A673 (cell line): ENCODE measurements around the gene ARHGEF26. TPM values are rescaled to one million over a fixed set of nuclear protein-coding genes. Genes with fewer than 3 reads are reported as not detected.

ENCODE experiments used
- BruUV-seq: library from RNA; stranded (reverse); fragments of 400-500 nt; replicated peaks from 2 replicates; lab custom pipeline; 2021; lab: Mats Ljungman, UMichigan
- CTCF ChIA-PET: fragments of 300-600 bp; sonication (Branson Sonifier 250); formaldehyde crosslinking; loops from one replicate; lab custom pipeline; 2022; ENCODE audit warnings: antibody characterized with exemption; lab: Charles Lee
- POLR2A ChIA-PET: fragments of 300-600 bp; sonication (Branson Sonifier 250); formaldehyde crosslinking; loops from one replicate; lab custom pipeline; 2022; ENCODE audit warnings: antibody characterized with exemption; ENCODE audit not compliant: low non-redundant PET; lab: Charles Lee
- DNase-seq: peaks from one replicate; pipeline ENCODE4 v3.0.0-alpha.2; 2015; ENCODE audit warnings: low spot score
- H3K27ac ChIP-seq: fragments of 200-600 bp; sonication (generic); 2 replicates; pipeline ENCODE4 v1.5.1; 2016; ENCODE audit warnings: mixed run types, low read depth, mild to moderate bottlenecking, mixed read lengths, antibody characterized with exemption, low read length; ENCODE audit not compliant: poor library complexity, severe bottlenecking
- H3K27me3 ChIP-seq: fragments of 200-600 bp; sonication (generic); replicated peaks from 2 replicates; pipeline ENCODE4 v1.6.1; 2017; ENCODE audit warnings: mixed run types, low read depth, mild to moderate bottlenecking, mixed read lengths, antibody characterized with exemption, low read length; ENCODE audit not compliant: insufficient read depth, poor library complexity
- H3K36me3 ChIP-seq: fragments of 200-600 bp; sonication (generic); 2 replicates; pipeline ENCODE4 v1.6.1; 2016; ENCODE audit warnings: mixed run types, mild to moderate bottlenecking, mixed read lengths, antibody characterized with exemption, low read length; ENCODE audit not compliant: insufficient read depth, poor library complexity, severe bottlenecking
- H3K4me1 ChIP-seq: fragments of 200-600 bp; sonication (generic); 2 replicates; pipeline ENCODE4 v1.6.1; 2017; ENCODE audit warnings: mixed run types, mild to moderate bottlenecking, mixed read lengths, antibody characterized with exemption, low read length; ENCODE audit not compliant: insufficient read depth, poor library complexity, severe bottlenecking
- H3K4me3 ChIP-seq: fragments of 200-600 bp; sonication (generic); 2 replicates; pipeline ENCODE4 v1.5.1; 2016; ENCODE audit warnings: low read depth, mixed run types, mild to moderate bottlenecking, mixed read lengths, low read length; ENCODE audit not compliant: poor library complexity, severe bottlenecking
- H3K9me3 ChIP-seq: fragments of 200-600 bp; sonication (generic); 2 replicates; pipeline ENCODE4 v1.6.1; 2016; ENCODE audit warnings: mixed run types, low read depth, mild to moderate bottlenecking, mixed read lengths, antibody characterized with exemption, low read length; ENCODE audit not compliant: poor library complexity, severe bottlenecking
- EZH2 ChIP-seq: fragments of 200-600 bp; sonication (generic); IDR thresholded peaks from 2 replicates; pipeline ENCODE4 v1.6.1; 2017; ENCODE audit warnings: borderline replicate concordance, low read depth, mild to moderate bottlenecking, mixed read lengths, antibody characterized with exemption, low read length; ENCODE audit not compliant: poor library complexity, severe bottlenecking
- intact Hi-C: fragments of 100-400 bp; cut with micrococcal nuclease; formaldehyde crosslinking; loops from one replicate; pipeline ENCODE4 v1.10.0; 2022; ENCODE audit not compliant: unreplicated experiment
- total RNA-seq: library from RNA; stranded (reverse); gene quantifications from 2 replicates; pipeline ENCODE4 v1.2.3, GENCODE V29; 2021
- TF ChIP-seq, protein P1 (sequence below): fragments of 300-800, 200-600 bp; sonication (generic); conservative IDR thresholded peaks from 2 replicates; pipeline ENCODE4 v1.5.1; 2017; ENCODE audit warnings: low read depth, mild to moderate bottlenecking, antibody characterized with exemption, low read length, moderate library complexity, mixed read lengths

The ARHGEF26 gene
- total RNA-seq, 1 experiment from 2014 or later: 15.9 TPM

DNA sequence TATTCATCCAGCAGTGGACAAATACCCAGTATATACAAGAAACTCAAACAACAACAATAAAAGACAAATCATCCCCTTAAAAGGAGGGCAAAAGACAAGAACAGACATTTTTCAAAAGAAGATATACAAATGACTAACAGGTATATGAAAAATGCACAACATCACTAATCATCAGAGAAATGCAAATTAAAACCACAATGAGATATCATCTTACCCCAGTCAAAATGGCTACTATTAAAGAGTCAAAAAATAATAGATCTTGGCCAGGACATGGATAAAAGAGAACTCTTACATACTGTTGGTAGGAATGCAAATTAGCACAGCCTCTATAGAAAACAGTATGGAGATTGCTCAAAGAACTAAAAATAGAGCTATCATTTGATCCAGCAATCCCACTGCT, 186.2 kb downstream of the ARHGEF26 start:
- Histone ChIP-seq H3K9me3 (no peaks in the 10 kb centered on the region), H3K27ac (no peak overlapping the region), H3K4me3 (no peak overlapping the region), H3K36me3 (peaks cover 82% of the 10 kb centered on the region), H3K27me3 (no peaks in the 10 kb centered on the region), H3K4me1 (no peaks in the 10 kb centered on the region)
- DNase-seq: no peak
- no peak for TF ChIP-seq EZH2
- TF ChIP-seq, protein P1, sequence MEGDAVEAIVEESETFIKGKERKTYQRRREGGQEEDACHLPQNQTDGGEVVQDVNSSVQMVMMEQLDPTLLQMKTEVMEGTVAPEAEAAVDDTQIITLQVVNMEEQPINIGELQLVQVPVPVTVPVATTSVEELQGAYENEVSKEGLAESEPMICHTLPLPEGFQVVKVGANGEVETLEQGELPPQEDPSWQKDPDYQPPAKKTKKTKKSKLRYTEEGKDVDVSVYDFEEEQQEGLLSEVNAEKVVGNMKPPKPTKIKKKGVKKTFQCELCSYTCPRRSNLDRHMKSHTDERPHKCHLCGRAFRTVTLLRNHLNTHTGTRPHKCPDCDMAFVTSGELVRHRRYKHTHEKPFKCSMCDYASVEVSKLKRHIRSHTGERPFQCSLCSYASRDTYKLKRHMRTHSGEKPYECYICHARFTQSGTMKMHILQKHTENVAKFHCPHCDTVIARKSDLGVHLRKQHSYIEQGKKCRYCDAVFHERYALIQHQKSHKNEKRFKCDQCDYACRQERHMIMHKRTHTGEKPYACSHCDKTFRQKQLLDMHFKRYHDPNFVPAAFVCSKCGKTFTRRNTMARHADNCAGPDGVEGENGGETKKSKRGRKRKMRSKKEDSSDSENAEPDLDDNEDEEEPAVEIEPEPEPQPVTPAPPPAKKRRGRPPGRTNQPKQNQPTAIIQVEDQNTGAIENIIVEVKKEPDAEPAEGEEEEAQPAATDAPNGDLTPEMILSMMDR: no peak
- POLR2A ChIA-PET: no interaction called here
- intact Hi-C loops: no loop called here
- CTCF ChIA-PET: no interaction called here
- no TSS peak for BruUV-seq

Other genes with a start within 250 kb of the ARHGEF26 start
- gene DHX36, start 203.1 kb downstream of the ARHGEF26 start, total RNA-seq: 108 and 121 TPM in 2 replicates